Subcutaneous adipose tissue (tissue), 4 donors: ENCODE data around the gene C12orf50. TPM values are rescaled to one million over a fixed set of nuclear protein-coding genes. Genes with fewer than 3 reads are reported as not detected.

Source experiments
- total RNA-seq, 4 donors: library from RNA; depleted of rRNA; stranded (reverse); fragments of >200 nt; gene quantifications; one replicate each; pipeline ENCODE4 v1.1.0, GENCODE V29; 2016
- TF ChIP-seq, protein P1 (sequence below): fragments of 450-650 bp; IDR thresholded peaks from one replicate; pipeline ENCODE4 v1.5.1; 2016; ENCODE audit warnings: low read depth, mild to moderate bottlenecking, control low read depth, antibody characterized with exemption, moderate library complexity

C12orf50 gene
- total RNA-seq, 4 donors from 2014 or later, result not detected

DNA sequence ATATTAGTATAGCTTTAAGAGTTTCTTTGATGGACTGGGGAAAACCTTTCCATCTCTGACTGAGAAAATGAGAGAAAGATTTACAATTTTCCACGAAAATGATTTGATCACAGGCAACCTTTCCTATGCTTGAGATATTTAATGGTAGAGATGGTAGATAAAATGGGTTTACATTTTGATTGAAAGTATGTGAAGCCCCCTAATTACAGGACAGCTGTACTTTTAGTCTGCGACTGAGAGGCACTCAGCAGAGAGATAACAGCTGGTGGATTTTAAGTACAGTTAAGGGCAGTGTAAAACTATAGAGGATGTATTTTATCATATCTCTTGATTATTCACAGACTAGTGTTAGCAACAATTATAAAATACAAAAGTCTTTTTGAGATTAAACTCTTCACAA is 40.7 kb downstream of the C12orf50 start:
- TF ChIP-seq, protein P1, sequence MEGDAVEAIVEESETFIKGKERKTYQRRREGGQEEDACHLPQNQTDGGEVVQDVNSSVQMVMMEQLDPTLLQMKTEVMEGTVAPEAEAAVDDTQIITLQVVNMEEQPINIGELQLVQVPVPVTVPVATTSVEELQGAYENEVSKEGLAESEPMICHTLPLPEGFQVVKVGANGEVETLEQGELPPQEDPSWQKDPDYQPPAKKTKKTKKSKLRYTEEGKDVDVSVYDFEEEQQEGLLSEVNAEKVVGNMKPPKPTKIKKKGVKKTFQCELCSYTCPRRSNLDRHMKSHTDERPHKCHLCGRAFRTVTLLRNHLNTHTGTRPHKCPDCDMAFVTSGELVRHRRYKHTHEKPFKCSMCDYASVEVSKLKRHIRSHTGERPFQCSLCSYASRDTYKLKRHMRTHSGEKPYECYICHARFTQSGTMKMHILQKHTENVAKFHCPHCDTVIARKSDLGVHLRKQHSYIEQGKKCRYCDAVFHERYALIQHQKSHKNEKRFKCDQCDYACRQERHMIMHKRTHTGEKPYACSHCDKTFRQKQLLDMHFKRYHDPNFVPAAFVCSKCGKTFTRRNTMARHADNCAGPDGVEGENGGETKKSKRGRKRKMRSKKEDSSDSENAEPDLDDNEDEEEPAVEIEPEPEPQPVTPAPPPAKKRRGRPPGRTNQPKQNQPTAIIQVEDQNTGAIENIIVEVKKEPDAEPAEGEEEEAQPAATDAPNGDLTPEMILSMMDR, result no peak

DNA sequence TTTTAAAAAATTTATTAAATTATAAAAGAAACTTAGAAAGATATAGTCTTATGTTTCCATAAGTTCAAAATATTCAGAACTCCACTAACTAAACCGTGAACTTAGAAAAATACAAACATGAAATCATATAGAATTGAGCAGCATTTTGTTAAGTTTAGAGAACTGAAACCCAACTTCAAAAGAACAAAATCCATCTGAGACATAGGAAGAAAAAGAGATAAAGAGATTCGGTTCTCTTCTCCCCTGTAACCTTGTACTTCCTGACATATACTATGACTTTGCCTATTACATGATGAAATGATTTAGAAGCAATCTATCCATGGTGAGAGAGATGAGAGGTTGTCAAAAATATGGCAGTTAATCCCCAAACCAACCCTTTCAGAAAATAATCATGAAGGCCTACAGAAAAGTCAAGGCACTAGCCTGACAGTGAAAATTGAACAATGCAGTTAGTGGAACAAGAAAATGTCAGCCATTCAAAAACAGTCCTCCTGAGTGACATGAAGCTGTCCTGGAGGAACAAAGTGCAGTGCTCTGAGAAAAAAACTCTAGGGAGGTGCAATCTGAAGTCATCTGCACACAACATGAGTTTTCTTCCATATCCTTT is 44.0 kb downstream of the C12orf50 start:
- TF ChIP-seq, protein P1, result no peak

DNA sequence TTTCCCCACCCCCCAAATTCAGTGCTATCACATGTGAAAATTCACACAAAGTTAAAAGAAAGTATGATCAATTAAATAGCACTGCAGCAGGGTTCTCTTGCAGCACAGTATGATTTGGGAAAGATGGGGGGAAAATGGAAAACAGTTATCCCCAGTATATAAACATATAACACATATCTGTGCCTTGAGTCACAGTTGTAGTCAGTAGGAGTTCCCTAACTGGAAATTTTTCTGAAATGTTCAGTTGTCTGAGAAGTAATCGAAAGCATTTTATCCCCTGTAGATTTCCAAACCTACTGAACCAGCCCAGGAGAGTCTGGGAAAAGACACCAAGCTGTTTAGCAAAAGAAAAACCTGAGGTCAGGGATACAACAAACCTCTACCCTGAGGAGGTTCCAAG is 47.0 kb downstream of the C12orf50 start:
- TF ChIP-seq, protein P1, result no peak

DNA sequence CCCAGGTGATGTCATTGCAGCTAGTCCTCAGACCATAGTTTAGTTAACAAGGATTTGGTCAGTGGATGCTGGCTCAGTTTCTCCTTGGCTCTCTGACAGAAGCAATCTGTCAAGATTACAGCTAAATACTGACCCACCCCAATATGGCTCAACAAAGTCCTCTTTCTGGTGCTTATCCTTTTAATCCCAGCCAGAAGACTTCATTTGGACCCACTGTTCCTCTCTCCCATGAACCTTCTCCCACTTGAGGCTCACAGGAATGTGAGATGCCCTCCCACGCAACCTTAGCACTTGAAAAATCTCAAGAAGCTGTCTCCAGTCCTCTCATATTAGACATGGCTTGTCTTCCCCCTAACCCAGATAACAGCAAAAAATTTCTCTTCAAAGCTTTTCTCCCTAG is 47.7 kb downstream of the C12orf50 start:
- TF ChIP-seq, protein P1, result no peak

DNA sequence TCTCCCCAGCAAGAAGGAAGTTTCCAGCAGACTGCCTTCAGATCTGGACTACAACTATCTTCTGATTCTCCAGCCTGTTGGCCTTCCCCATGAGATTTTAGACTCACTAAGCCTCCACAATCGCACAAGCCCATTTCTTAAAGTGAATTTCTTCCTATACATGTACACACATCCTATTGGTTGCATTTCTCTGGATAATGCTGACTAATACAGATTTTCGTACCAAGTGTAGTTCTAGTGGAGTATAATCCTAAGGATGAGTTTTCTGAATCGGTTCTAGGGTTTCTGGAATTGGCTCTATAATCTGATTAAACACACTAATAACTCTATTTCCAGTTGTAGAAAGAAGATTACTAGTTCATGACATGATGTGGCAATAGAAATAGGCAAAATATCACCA is 53.3 kb downstream of the C12orf50 start:
- TF ChIP-seq, protein P1, result no peak

DNA sequence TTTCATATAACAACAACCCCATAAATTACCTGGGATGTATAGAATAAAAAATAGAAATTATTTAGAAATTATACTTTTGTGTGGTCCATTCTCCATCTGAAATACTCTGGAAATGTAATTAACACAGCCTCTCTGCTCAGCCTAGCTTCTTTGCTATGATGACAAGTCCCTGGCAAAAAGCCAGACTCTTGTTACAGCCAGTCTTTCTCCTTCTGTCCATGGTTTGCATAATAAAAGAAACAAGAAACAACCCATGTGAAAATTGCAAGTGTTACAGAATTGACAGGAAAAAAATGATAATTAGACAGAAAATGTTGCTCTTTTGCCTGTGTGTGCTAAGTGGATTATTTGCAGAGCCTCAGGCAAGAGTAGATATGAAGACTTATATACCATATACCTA is 61.3 kb downstream of the C12orf50 start:
- TF ChIP-seq, protein P1, result no peak

DNA sequence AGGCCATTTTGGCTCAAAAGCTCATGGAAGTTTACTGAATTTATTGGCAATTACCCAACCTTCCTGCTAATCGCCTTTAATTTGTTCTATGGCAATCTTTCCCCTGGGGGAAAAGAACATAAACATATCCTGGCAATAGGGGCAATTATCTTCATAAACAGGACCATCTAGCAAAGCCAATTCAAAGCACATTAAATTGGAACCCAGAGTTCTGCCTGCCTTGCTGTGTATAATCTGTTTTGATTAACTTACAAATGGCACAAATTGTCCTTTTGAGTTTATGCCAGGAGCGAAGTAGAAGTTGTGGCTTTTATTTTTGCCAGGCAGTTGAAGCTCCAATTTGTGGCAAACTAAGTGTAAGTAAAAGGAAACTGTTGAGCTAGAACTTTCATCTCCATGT is 68.6 kb downstream of the C12orf50 start:
- TF ChIP-seq, protein P1, result no peak
